SK-N-SH (cell line): ENCODE results near the gene RCSD1. TPM values are rescaled to one million over a fixed set of nuclear protein-coding genes. Genes with fewer than 3 reads are reported as not detected.

Experiments
- CTCF ChIA-PET: fragments of 300-600, 350-600 bp; formaldehyde crosslinking; extraction: SDS; loops from one replicate; lab custom pipeline; 2021; lab: Yijun Ruan, JAX
- POLR2A ChIA-PET: fragments of 350-600 bp; sonication (Branson Sonifier 250); formaldehyde crosslinking; extraction: SDS; loops from one replicate; lab custom pipeline; 2020; ENCODE audit warnings: antibody characterized with exemption, inconsistent platforms; lab: Yijun Ruan, JAX
- DNase-seq: peaks from one replicate; pipeline ENCODE4 v3.0.0; 2012
- H2AFZ ChIP-seq: fragments of 200-600 bp; sonication (generic); 2 replicates; pipeline ENCODE4 v1.8.1; 2016; ENCODE audit warnings: antibody characterized with exemption, mild to moderate bottlenecking, low read depth
- H3F3A ChIP-seq: fragments of 200-600 bp; sonication (generic); replicated peaks from 2 replicates; pipeline ENCODE3; 2016; ENCODE audit warnings: antibody characterized with exemption, mild to moderate bottlenecking; ENCODE audit not compliant: insufficient read depth
- H3K27ac ChIP-seq, 2 experiments: fragments of 200-500 bp in 1 of 2; fragments of 200-600 bp in 1 of 2; sonication (Bioruptor generic) in 1 of 2; sonication (generic), shearing (Covaris generic) in 1 of 2; 2 replicates each; pipeline versions ENCODE4 v1.5.1 to v1.6.1; 2014 to 2016; ENCODE audit warnings: low read depth in 2 of 2, inconsistent platforms in 1 of 2, low read length in 1 of 2, mild to moderate bottlenecking in 1 of 2, mixed read lengths in 1 of 2
- H3K27me3 ChIP-seq: fragments of 200-600 bp; sonication (generic), shearing (Covaris generic); 2 replicates; pipeline ENCODE4 v1.6.1; 2016; ENCODE audit warnings: mixed run types; ENCODE audit not compliant: insufficient read depth
- H3K36me3 ChIP-seq, 2 experiments: fragments of 200-500 bp in 1 of 2; fragments of 200-600 bp in 1 of 2; sonication (Bioruptor generic) in 1 of 2; sonication (generic) in 1 of 2; replicated peaks in 1 of 2; 2 replicates each; pipeline versions ENCODE3 to v1.5.1; 2014 to 2016; ENCODE audit warnings: low read length in 1 of 2, mild to moderate bottlenecking in 1 of 2; ENCODE audit not compliant: insufficient read depth in 2 of 2, control insufficient read depth in 1 of 2
- H3K4me1 ChIP-seq, 2 experiments: fragments of 200-500 bp in 1 of 2; fragments of 200-600 bp in 1 of 2; sonication (Bioruptor generic) in 1 of 2; sonication (generic), shearing (Covaris generic) in 1 of 2; 2 replicates each; pipeline versions ENCODE4 v1.5.1 to v1.6.1; 2014 to 2016; ENCODE audit warnings: low read depth in 1 of 2, low read length in 1 of 2, mixed run types in 1 of 2; ENCODE audit not compliant: insufficient read depth in 2 of 2, control insufficient read depth in 1 of 2
- H3K4me2 ChIP-seq: fragments of 200-600 bp; sonication (generic), shearing (Covaris generic); 2 replicates; pipeline ENCODE4 v1.6.1; 2017; ENCODE audit warnings: mixed run types
- H3K4me3 ChIP-seq, 2 experiments: fragments of 200-500 bp in 1 of 2; fragments of 200-600 bp in 1 of 2; sonication (Bioruptor generic) in 1 of 2; sonication (generic), shearing (Covaris generic) in 1 of 2; 2 replicates each; pipeline versions ENCODE4 v1.5.1 to v1.8.1; 2014 to 2016; ENCODE audit warnings: low read depth in 2 of 2, inconsistent platforms in 1 of 2, low read length in 1 of 2, mild to moderate bottlenecking in 1 of 2, mixed read lengths in 1 of 2, moderate library complexity in 1 of 2
- H3K79me2 ChIP-seq: fragments of 200-600 bp; sonication (generic); 2 replicates; pipeline ENCODE4 v1.8.1; 2017; ENCODE audit warnings: mild to moderate bottlenecking; ENCODE audit not compliant: insufficient read depth
- H3K9ac ChIP-seq: fragments of 200-600 bp; sonication (generic); 2 replicates; pipeline ENCODE4 v1.6.1; 2017; ENCODE audit warnings: mixed run types
- H3K9me2 ChIP-seq: fragments of 200-600 bp; sonication (generic); 2 replicates; pipeline ENCODE4 v1.6.1; 2017; ENCODE audit warnings: mixed run types
- H3K9me3 ChIP-seq: fragments of 200-600 bp; sonication (generic); 2 replicates; pipeline ENCODE4 v1.6.1; 2017; ENCODE audit warnings: mixed run types, mild to moderate bottlenecking, moderate library complexity
- H4K20me1 ChIP-seq: fragments of 200-600 bp; sonication (generic); 2 replicates; pipeline ENCODE4 v1.6.1; 2017; ENCODE audit warnings: mild to moderate bottlenecking, mixed run types; ENCODE audit not compliant: insufficient read depth
- FOSL2 ChIP-seq: IDR thresholded peaks from 2 replicates; pipeline ENCODE4 v1.4.0; 2012; ENCODE audit warnings: low read depth, mild to moderate bottlenecking, moderate library complexity, borderline replicate concordance
- FOXJ3 ChIP-seq: sonication (generic); formaldehyde crosslinking; IDR thresholded peaks from 2 replicates; pipeline ENCODE4 v1.5.1; 2020; ENCODE audit warnings: mild to moderate bottlenecking, missing genetic modification reagents
- FOXM1 ChIP-seq: IDR thresholded peaks from 2 replicates; pipeline ENCODE4 v1.4.0; 2012; ENCODE audit warnings: low read depth, mild to moderate bottlenecking
- NFIC ChIP-seq: IDR thresholded peaks from 2 replicates; pipeline ENCODE4 v1.4.0; 2012; ENCODE audit warnings: borderline replicate concordance
- POLR2AphosphoS5 ChIP-seq: IDR thresholded peaks from 2 replicates; pipeline ENCODE4 v1.6.1; 2012; ENCODE audit warnings: low read depth, low read length
- RAD21 ChIP-seq: IDR thresholded peaks from 2 replicates; pipeline ENCODE4 v1.6.1; 2012; ENCODE audit warnings: mild to moderate bottlenecking, low read length
- SIN3A ChIP-seq: IDR thresholded peaks from 2 replicates; pipeline ENCODE4 v1.6.1; 2012; ENCODE audit warnings: low read depth, mild to moderate bottlenecking, low read length, moderate library complexity, borderline replicate concordance
- WGBS: methylation state at CpG from one replicate; pipeline ENCODE4 v1.1.6; 2017; ENCODE audit warnings: low lambda C conversion rate; 5-methylcytosine and 5-hydroxymethylcytosine counted together
- polyA plus RNA-seq, 3 experiments: library from polyadenylated mRNA; depleted of rRNA; stranded (reverse); fragments of >200 nt; gene quantifications; 2 replicates each; pipeline ENCODE4 v1.2.3, GENCODE V29; 2012
- TF ChIP-seq, protein P1 (sequence below): IDR thresholded peaks from 2 replicates; pipeline ENCODE4 v1.4.0; 2012; ENCODE audit warnings: low read depth
- TF ChIP-seq, protein P2 (sequence below): fragments of 150-350 bp; IDR thresholded peaks from 2 replicates; pipeline ENCODE4 v1.6.1; 2016; ENCODE audit warnings: mild to moderate bottlenecking, low read depth, low read length
- TF ChIP-seq, protein P3 (sequence below): IDR thresholded peaks from 2 replicates; pipeline ENCODE4 v1.6.1; 2012; ENCODE audit warnings: mild to moderate bottlenecking, low read depth, low read length, moderate library complexity

Gene RCSD1
- polyA plus RNA-seq, 1 of the 3 experiments (the other 2 are of a cell fraction) = 0.02 TPM

DNA sequence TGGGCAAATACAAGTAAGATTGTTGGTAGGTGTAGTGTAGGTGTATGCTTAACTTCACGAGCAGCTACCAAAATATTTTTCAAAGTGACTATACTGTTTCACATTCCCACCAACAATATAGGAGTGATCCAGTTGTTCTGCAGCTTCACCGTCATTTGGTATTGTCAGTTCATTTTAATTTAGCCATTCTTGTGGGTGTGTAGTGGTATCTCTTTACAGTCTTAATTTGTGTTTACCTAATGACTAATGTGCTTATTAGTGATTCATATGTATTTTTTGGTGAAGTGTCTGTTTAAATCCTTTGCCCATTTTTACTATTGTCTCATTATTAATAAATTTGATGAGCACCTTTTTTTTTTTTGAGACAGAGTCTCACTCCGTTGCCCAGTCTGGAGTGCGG, 35.4 kb downstream of the RCSD1 start:
- no peaks in the 10 kb centered on the region for H3K79me2 ChIP-seq
- DNase-seq = no peak
- no peaks in the 10 kb centered on the region for H4K20me1 ChIP-seq
- no peak overlapping the region for H2AFZ ChIP-seq
- no peak overlapping the region for H3K9ac ChIP-seq
- POLR2A ChIA-PET = no interaction called here
- peaks cover 0 to 3% of the 10 kb centered on the region in 2 experiments for H3K36me3 ChIP-seq
- peaks cover 21 to 31% of the 10 kb centered on the region in 2 experiments; a peak in 3 of 4 replicates for H3K4me1 ChIP-seq
- H3K4me2 ChIP-seq = no peak overlapping the region
- no peak overlapping the region for H3K27ac ChIP-seq
- H3F3A ChIP-seq = peaks cover 26% of the 10 kb centered on the region
- 93% methylated on average over 4 of the region's 4 CpGs for WGBS
- H3K9me2 ChIP-seq = no peaks in the 10 kb centered on the region
- TF ChIP-seq FOSL2 (no peak), RAD21 (no peak), NFIC (no peak), SIN3A (no peak), FOXM1 (no peak)
- H3K4me3 ChIP-seq = no peak overlapping the region
- H3K27me3 ChIP-seq = no peaks in the 10 kb centered on the region
- CTCF ChIA-PET = interaction anchor here (1.9 kb wide), 1 partner anchor 22 kb away, joined by 6 read pairs; no protein-coding TSS in a partner anchor
- H3K9me3 ChIP-seq = no peaks in the 10 kb centered on the region

DNA sequence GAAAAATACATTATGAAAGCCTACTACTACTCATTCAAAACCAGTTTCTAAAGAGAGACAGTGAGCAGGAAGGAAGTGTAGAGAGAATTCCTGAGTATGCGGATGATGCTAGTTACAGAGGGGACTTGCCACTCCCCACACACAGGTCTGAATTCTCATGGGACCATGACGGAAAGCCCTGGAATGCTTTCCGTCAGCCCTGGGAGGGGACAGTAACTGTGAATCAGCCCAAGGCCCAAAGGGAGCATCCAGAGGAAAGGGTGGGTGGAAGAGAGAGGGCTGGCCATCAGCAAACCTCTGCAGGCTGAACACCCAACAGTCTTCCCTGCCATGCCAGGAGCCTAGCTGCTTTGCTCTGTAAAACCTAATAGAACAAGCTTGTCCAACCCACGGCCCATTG, 36.4 kb downstream of the RCSD1 start:
- Histone ChIP-seq H2AFZ (no peak overlapping the region), H3K36me3 (peaks cover 0 to 3% of the 10 kb centered on the region in 2 experiments), H3K27me3 (no peaks in the 10 kb centered on the region), H3K79me2 (no peaks in the 10 kb centered on the region), H3K9me2 (no peaks in the 10 kb centered on the region), H3K4me3 (no peak overlapping the region), H3K27ac (no peak overlapping the region), H3F3A (peaks cover 22% of the 10 kb centered on the region), H4K20me1 (no peaks in the 10 kb centered on the region), H3K4me2 (no peak overlapping the region), H3K9me3 (no peaks in the 10 kb centered on the region), H3K9ac (no peak overlapping the region), H3K4me1 (peaks cover 18 to 26% of the 10 kb centered on the region in 2 experiments; a peak in 3 of 4 replicates)
- CTCF ChIA-PET = interaction anchor here (1.9 kb wide), 1 partner anchor 21 kb away, joined by 6 read pairs; no protein-coding TSS in a partner anchor
- DNase-seq = no peak
- 77% methylated on average over 4 of the region's 4 CpGs for WGBS
- POLR2A ChIA-PET = no interaction called here
- TF ChIP-seq FOXJ3 = no peak
- TF ChIP-seq, protein P1, sequence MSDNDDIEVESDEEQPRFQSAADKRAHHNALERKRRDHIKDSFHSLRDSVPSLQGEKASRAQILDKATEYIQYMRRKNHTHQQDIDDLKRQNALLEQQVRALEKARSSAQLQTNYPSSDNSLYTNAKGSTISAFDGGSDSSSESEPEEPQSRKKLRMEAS = no peak

DNA sequence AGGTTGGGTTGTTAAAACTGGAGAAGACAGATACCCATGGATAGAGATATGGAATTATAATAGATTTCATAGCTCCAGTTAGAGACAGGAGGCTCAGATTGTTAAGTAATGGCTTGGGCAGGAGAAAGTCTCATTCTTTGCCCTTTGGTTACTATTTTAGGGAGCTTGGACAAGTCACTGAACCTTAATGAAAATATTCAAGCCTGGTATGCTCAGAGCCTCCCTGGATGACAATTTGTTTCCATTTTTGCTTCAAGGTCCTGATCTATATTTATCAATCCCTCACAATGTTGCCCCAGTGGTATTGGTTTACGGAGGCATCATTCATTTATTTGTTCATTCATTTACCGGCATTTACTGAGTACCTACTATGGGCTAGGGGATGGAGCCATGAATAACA, 37.5 kb downstream of the RCSD1 start:
- no peak overlapping the region for H3K9ac ChIP-seq
- no peaks in the 10 kb centered on the region for H3K9me2 ChIP-seq
- peaks cover 14 to 17% of the 10 kb centered on the region in 2 experiments; a peak in 3 of 4 replicates for H3K4me1 ChIP-seq
- no peak overlapping the region for H3K4me3 ChIP-seq
- no peaks in the 10 kb centered on the region for H3K79me2 ChIP-seq
- ChIA-PET POLR2A (no interaction called here), CTCF (no interaction called here)
- peaks cover 0 to 3% of the 10 kb centered on the region in 2 experiments for H3K36me3 ChIP-seq
- H4K20me1 ChIP-seq = no peaks in the 10 kb centered on the region
- H3K27ac ChIP-seq = no peak overlapping the region
- no peaks in the 10 kb centered on the region for H3K9me3 ChIP-seq
- H2AFZ ChIP-seq = no peak overlapping the region
- peaks cover 13% of the 10 kb centered on the region for H3F3A ChIP-seq
- DNase-seq = no peak
- H3K27me3 ChIP-seq = no peaks in the 10 kb centered on the region
- WGBS = 91% methylated on average over 2 of the region's 2 CpGs
- no peak overlapping the region for H3K4me2 ChIP-seq
- no peak for TF ChIP-seq POLR2AphosphoS5
- TF ChIP-seq, protein P2, sequence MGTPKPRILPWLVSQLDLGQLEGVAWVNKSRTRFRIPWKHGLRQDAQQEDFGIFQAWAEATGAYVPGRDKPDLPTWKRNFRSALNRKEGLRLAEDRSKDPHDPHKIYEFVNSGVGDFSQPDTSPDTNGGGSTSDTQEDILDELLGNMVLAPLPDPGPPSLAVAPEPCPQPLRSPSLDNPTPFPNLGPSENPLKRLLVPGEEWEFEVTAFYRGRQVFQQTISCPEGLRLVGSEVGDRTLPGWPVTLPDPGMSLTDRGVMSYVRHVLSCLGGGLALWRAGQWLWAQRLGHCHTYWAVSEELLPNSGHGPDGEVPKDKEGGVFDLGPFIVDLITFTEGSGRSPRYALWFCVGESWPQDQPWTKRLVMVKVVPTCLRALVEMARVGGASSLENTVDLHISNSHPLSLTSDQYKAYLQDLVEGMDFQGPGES = no peak
- TF ChIP-seq, protein P3, sequence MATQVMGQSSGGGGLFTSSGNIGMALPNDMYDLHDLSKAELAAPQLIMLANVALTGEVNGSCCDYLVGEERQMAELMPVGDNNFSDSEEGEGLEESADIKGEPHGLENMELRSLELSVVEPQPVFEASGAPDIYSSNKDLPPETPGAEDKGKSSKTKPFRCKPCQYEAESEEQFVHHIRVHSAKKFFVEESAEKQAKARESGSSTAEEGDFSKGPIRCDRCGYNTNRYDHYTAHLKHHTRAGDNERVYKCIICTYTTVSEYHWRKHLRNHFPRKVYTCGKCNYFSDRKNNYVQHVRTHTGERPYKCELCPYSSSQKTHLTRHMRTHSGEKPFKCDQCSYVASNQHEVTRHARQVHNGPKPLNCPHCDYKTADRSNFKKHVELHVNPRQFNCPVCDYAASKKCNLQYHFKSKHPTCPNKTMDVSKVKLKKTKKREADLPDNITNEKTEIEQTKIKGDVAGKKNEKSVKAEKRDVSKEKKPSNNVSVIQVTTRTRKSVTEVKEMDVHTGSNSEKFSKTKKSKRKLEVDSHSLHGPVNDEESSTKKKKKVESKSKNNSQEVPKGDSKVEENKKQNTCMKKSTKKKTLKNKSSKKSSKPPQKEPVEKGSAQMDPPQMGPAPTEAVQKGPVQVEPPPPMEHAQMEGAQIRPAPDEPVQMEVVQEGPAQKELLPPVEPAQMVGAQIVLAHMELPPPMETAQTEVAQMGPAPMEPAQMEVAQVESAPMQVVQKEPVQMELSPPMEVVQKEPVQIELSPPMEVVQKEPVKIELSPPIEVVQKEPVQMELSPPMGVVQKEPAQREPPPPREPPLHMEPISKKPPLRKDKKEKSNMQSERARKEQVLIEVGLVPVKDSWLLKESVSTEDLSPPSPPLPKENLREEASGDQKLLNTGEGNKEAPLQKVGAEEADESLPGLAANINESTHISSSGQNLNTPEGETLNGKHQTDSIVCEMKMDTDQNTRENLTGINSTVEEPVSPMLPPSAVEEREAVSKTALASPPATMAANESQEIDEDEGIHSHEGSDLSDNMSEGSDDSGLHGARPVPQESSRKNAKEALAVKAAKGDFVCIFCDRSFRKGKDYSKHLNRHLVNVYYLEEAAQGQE = no peak
